Activated CD4-positive, alpha-beta T cell treated with anti-CD3 and anti-CD28 coated beads, Interleukin-2, amount 50 U/mL, for 16 hours (primary cell): ENCODE measurements around the gene CLK3.
"Not testable (repeated sequence)": the region's sequence is repeated elsewhere in the genome, so short reads cannot be mapped to it uniquely, and the experiment has no call there.

Experiments used
- DNase-seq: peaks from one replicate; pipeline ENCODE4 v3.0.0-alpha.2; 2020

CLK3 gene

GRCh38 chr15:74621936-74622335 lies 6.3 kb downstream of the CLK3 start:
- DNase-seq: no peak

- DNase-seq: no peak
Measured at GRCh38 chr15:74622758-74623157, 7.1 kb downstream of the CLK3 start.

GRCh38 chr15:74624020-74624602 lies 8.5 kb downstream of the CLK3 start:
- no peak for DNase-seq

GRCh38 chr15:74625693-74626092 lies 10.1 kb downstream of the CLK3 start:
- DNase-seq: no peak

- no peak for DNase-seq
Measured at GRCh38 chr15:74626336-74626735, 10.7 kb downstream of the CLK3 start.

GRCh38 chr15:74626752-74627692 lies 11.4 kb downstream of the CLK3 start:
- DNase-seq: no peak

- DNase-seq: no peak
Measured at GRCh38 chr15:74627766-74628165, 12.1 kb downstream of the CLK3 start.

GRCh38 chr15:74628199-74628598 lies 12.6 kb downstream of the CLK3 start:
- DNase-seq: no peak

- DNase-seq: no peak
Measured at GRCh38 chr15:74628949-74629348, 13.3 kb downstream of the CLK3 start.

- not testable (repeated sequence) for DNase-seq
Measured at GRCh38 chr15:74629696-74630095, 14.1 kb downstream of the CLK3 start.

GRCh38 chr15:74630284-74631086 lies 14.8 kb downstream of the CLK3 start:
- no peak for DNase-seq

- no peak for DNase-seq
Measured at GRCh38 chr15:74631087-74631385, 15.4 kb downstream of the CLK3 start.

- DNase-seq: no peak
Measured at GRCh38 chr15:74631408-74631807, 15.8 kb downstream of the CLK3 start.

GRCh38 chr15:74631935-74632560 lies 16.4 kb downstream of the CLK3 start:
- DNase-seq: peak; percentile 61

GRCh38 chr15:74632601-74633000 lies 17.0 kb downstream of the CLK3 start:
- no peak for DNase-seq

GRCh38 chr15:74633781-74634180 lies 18.1 kb downstream of the CLK3 start:
- DNase-seq: no peak

GRCh38 chr15:74635228-74635627 lies 19.6 kb downstream of the CLK3 start:
- DNase-seq: peak; percentile 81

- no peak for DNase-seq
Measured at GRCh38 chr15:74636984-74637383, 21.3 kb downstream of the CLK3 start.

- no peak for DNase-seq
Measured at GRCh38 chr15:74641151-74641550, 25.5 kb downstream of the CLK3 start.

- no peak for DNase-seq
Measured at GRCh38 chr15:74642348-74642733, 26.7 kb downstream of the CLK3 start.

- DNase-seq: no peak
Measured at GRCh38 chr15:74642734-74643664, 27.4 kb downstream of the CLK3 start.

- no peak for DNase-seq
Measured at GRCh38 chr15:74643665-74644204, 28.1 kb downstream of the CLK3 start.
